Measurements from ENCODE around the gene SCIMP.
"Not testable (repeated sequence)": the region's sequence is repeated elsewhere in the genome, so short reads cannot be mapped to it uniquely, and the experiment has no call there.

The SCIMP gene

GRCh38 chr17:5191541-5192417, 42.9 kb downstream of the SCIMP start, which contains the start of gene ZNF594:
ZNF594 (minus strand) TSS chr17:5191868; CDS start chr17:5184256, 7,612 bp downstream.
- Mint-ChIP-seq H3K4me1 (peaks cover 35% of the 10 kb centered on the region), H3K4me3 (peak within 1 kb of the TSS; percentile 93), H3K27me3 (no peaks in the 10 kb centered on the region), H3K36me3 (peaks cover 37% of the 10 kb centered on the region), H3K27ac (peak within 1 kb of the TSS; percentile 91), H3K9me3 (peaks cover 21% of the 10 kb centered on the region)
- peak; percentile 98 for DNase-seq
- CTCF ChIA-PET: interaction anchor here (1.1 to 2.5 kb wide), 3 partner anchors 10 to 46 kb away, joined by 3 to 8 read pairs (median 6); no protein-coding TSS in a partner anchor

- no peak overlapping the region for H3K27ac Mint-ChIP-seq
- peaks cover 72% of the 10 kb centered on the region for H3K9me3 Mint-ChIP-seq
- CTCF ChIA-PET: no interaction called here
- no peaks in the 10 kb centered on the region for H3K27me3 Mint-ChIP-seq
- H3K4me1 Mint-ChIP-seq: peaks cover 2% of the 10 kb centered on the region
- H3K4me3 Mint-ChIP-seq: no peak overlapping the region
- DNase-seq: no peak
- H3K36me3 Mint-ChIP-seq: peaks cover 69% of the 10 kb centered on the region
Measured at GRCh38 chr17:5184288-5184687, 50.4 kb downstream of the SCIMP start.

- Mint-ChIP-seq H3K27ac (no peak overlapping the region), H3K36me3 (peaks cover 73% of the 10 kb centered on the region), H3K4me3 (no peak overlapping the region), H3K4me1 (peaks cover 2% of the 10 kb centered on the region), H3K27me3 (no peaks in the 10 kb centered on the region), H3K9me3 (peaks cover 79% of the 10 kb centered on the region)
- DNase-seq: no peak
- CTCF ChIA-PET: interaction anchor here (0.9 kb wide), 1 partner anchor 11 kb away, joined by 3 read pairs; no protein-coding TSS in a partner anchor
Measured at GRCh38 chr17:5183410-5183793, 51.3 kb downstream of the SCIMP start.

GRCh38 chr17:5182597-5183409, 51.9 kb downstream of the SCIMP start:
- no peaks in the 10 kb centered on the region for H3K4me1 Mint-ChIP-seq
- H3K4me3 Mint-ChIP-seq: no peak overlapping the region
- CTCF ChIA-PET: interaction anchor here (0.9 kb wide), 1 partner anchor 12 kb away, joined by 3 read pairs; no protein-coding TSS in a partner anchor
- H3K36me3 Mint-ChIP-seq: peaks cover 69% of the 10 kb centered on the region
- no peaks in the 10 kb centered on the region for H3K27me3 Mint-ChIP-seq
- H3K9me3 Mint-ChIP-seq: peaks cover 79% of the 10 kb centered on the region
- no peak for DNase-seq
- peak overlapping the region; percentile 45 for H3K27ac Mint-ChIP-seq

GRCh38 chr17:5181509-5182305, 53.0 kb downstream of the SCIMP start:
- DNase-seq: no peak
- H3K4me1 Mint-ChIP-seq: no peaks in the 10 kb centered on the region
- no peak overlapping the region for H3K4me3 Mint-ChIP-seq
- peak overlapping the region; percentile 46 for H3K27ac Mint-ChIP-seq
- H3K27me3 Mint-ChIP-seq: no peaks in the 10 kb centered on the region
- CTCF ChIA-PET: no interaction called here
- H3K9me3 Mint-ChIP-seq: peaks cover 76% of the 10 kb centered on the region
- H3K36me3 Mint-ChIP-seq: peaks cover 63% of the 10 kb centered on the region

- Mint-ChIP-seq H3K4me1 (no peaks in the 10 kb centered on the region), H3K27me3 (no peaks in the 10 kb centered on the region), H3K4me3 (no peak overlapping the region), H3K36me3 (peaks cover 61% of the 10 kb centered on the region), H3K27ac (no peak overlapping the region), H3K9me3 (peaks cover 73% of the 10 kb centered on the region)
- CTCF ChIA-PET: no interaction called here
- no peak for DNase-seq
Measured at GRCh38 chr17:5179003-5179402, 55.7 kb downstream of the SCIMP start.

GRCh38 chr17:5175027-5175426, 59.6 kb downstream of the SCIMP start:
- H3K27me3 Mint-ChIP-seq, H3K4me3 Mint-ChIP-seq, H3K27ac Mint-ChIP-seq, DNase-seq, CTCF ChIA-PET, H3K4me1 Mint-ChIP-seq: not testable (repeated sequence)
- Mint-ChIP-seq H3K36me3 (peaks cover 29% of the 10 kb centered on the region), H3K9me3 (peaks cover 51% of the 10 kb centered on the region)

GRCh38 chr17:5165791-5166564, 68.7 kb downstream of the SCIMP start:
- H3K4me1 Mint-ChIP-seq, H3K9me3 Mint-ChIP-seq, DNase-seq, H3K36me3 Mint-ChIP-seq, CTCF ChIA-PET, H3K4me3 Mint-ChIP-seq, H3K27me3 Mint-ChIP-seq, H3K27ac Mint-ChIP-seq: not testable (repeated sequence)

GRCh38 chr17:5164436-5164835, 70.2 kb downstream of the SCIMP start:
- H3K27me3 Mint-ChIP-seq: peaks cover 4% of the 10 kb centered on the region
- no peak for DNase-seq
- no peaks in the 10 kb centered on the region for H3K9me3 Mint-ChIP-seq
- CTCF ChIA-PET: no interaction called here
- H3K4me1 Mint-ChIP-seq: peaks cover 2% of the 10 kb centered on the region
- H3K36me3 Mint-ChIP-seq: no peaks in the 10 kb centered on the region
- no peak overlapping the region for H3K4me3 Mint-ChIP-seq
- H3K27ac Mint-ChIP-seq: no peak overlapping the region

GRCh38 chr17:5161793-5162192, 72.9 kb downstream of the SCIMP start:
- DNase-seq, H3K36me3 Mint-ChIP-seq, H3K4me1 Mint-ChIP-seq, H3K4me3 Mint-ChIP-seq, CTCF ChIA-PET, H3K9me3 Mint-ChIP-seq, H3K27ac Mint-ChIP-seq: not testable (repeated sequence)
- peaks cover 23% of the 10 kb centered on the region for H3K27me3 Mint-ChIP-seq

GRCh38 chr17:5160702-5161101, 74.0 kb downstream of the SCIMP start:
- peaks cover 27% of the 10 kb centered on the region for H3K27me3 Mint-ChIP-seq
- H3K4me1 Mint-ChIP-seq, H3K36me3 Mint-ChIP-seq: not testable (repeated sequence)

More at GRCh38 chr17:5160702-5161101, 74.0 kb downstream of the SCIMP start:
- CTCF ChIA-PET, H3K27ac Mint-ChIP-seq, DNase-seq, H3K9me3 Mint-ChIP-seq, H3K4me3 Mint-ChIP-seq: not testable (repeated sequence)
